Measurements from ENCODE around the gene MRPL36.

GRCh38 chr5:1765880-1766235, 33.8 kb downstream of the MRPL36 start:
- TF ChIP-seq IRF1 (CRISPR knock-in tag; IDR thresholded peaks at IDR 0.05) (no peak), CREM (CRISPR knock-in tag; IDR thresholded peaks at IDR 0.05) (no peak), CTCF (IDR thresholded peaks at IDR 0.05) (no peak), USF2 (CRISPR knock-in tag; IDR thresholded peaks at IDR 0.05) (no peak), ZNF263 (CRISPR knock-in tag; IDR thresholded peaks at IDR 0.05; ENCODE audit: low read depth) (no peak), AFF4 (CRISPR knock-in tag; IDR thresholded peaks at IDR 0.05; ENCODE audit: borderline replicate concordance) (no peak), STAT6 (CRISPR knock-in tag; conservative IDR thresholded peaks at IDR 0.05; ENCODE audit: low read depth) (no peak), ZNF219 (CRISPR knock-in tag; IDR thresholded peaks at IDR 0.05; ENCODE audit: borderline replicate concordance) (no peak), FOXJ3 (CRISPR knock-in tag; IDR thresholded peaks at IDR 0.05; ENCODE audit: borderline replicate concordance) (no peak)
